T-helper 1 cell treated with Interleukin-12 subunit alpha and Interleukin-12 subunit beta and Interleukin-4 antibody, amounts not matched to agents 30 μg/mL and 1 μg/mL, for 36 hours (primary cell): ENCODE results near the gene CCDC181.

Source experiments
- H3K27ac Mint-ChIP-seq: one replicate; pipeline ENCODE4 v1.8.0; 2021; ENCODE audit warnings: mild to moderate bottlenecking, mixed read lengths
- H3K27me3 Mint-ChIP-seq: one replicate; pipeline ENCODE4 v1.8.0; 2021; ENCODE audit warnings: low read depth, mixed read lengths
- H3K36me3 Mint-ChIP-seq: one replicate; pipeline ENCODE4 v1.8.0; 2021; ENCODE audit warnings: low read depth, mixed read lengths
- H3K4me1 Mint-ChIP-seq: one replicate; pipeline ENCODE4 v1.8.0; 2021; ENCODE audit warnings: low read depth, mixed read lengths
- H3K4me3 Mint-ChIP-seq: one replicate; pipeline ENCODE4 v1.8.0; 2021; ENCODE audit warnings: mild to moderate bottlenecking, moderate library complexity, mixed read lengths
- H3K9me3 Mint-ChIP-seq: one replicate; pipeline ENCODE4 v1.8.0; 2021; ENCODE audit warnings: mixed read lengths

CCDC181 gene

GRCh38 chr1:169427081-169427641, at the start of gene CCDC181:
Gene CCDC181 (minus strand): TSS chr1:169427474. CDS start chr1:169424927, 2,547 bp downstream.
- H3K9me3 Mint-ChIP-seq: peaks cover 5% of the 10 kb centered on the region
- H3K27me3 Mint-ChIP-seq: peaks cover 81% of the 10 kb centered on the region
- peaks cover 10% of the 10 kb centered on the region for H3K4me1 Mint-ChIP-seq
- peak within 1 kb of the TSS; percentile 51 for H3K27ac Mint-ChIP-seq
- H3K4me3 Mint-ChIP-seq: peak within 1 kb of the TSS; percentile 91
- peaks cover 4% of the 10 kb centered on the region for H3K36me3 Mint-ChIP-seq

GRCh38 chr1:169475806-169476387, 48.6 kb upstream of the CCDC181 start:
- no peak overlapping the region for H3K4me3 Mint-ChIP-seq
- peaks cover 5% of the 10 kb centered on the region for H3K4me1 Mint-ChIP-seq
- H3K36me3 Mint-ChIP-seq: peaks cover 11% of the 10 kb centered on the region
- no peaks in the 10 kb centered on the region for H3K9me3 Mint-ChIP-seq
- no peak overlapping the region for H3K27ac Mint-ChIP-seq
- H3K27me3 Mint-ChIP-seq: no peaks in the 10 kb centered on the region

- Mint-ChIP-seq H3K9me3 (no peaks in the 10 kb centered on the region), H3K4me3 (no peak overlapping the region), H3K36me3 (peaks cover 14% of the 10 kb centered on the region), H3K4me1 (peaks cover 2% of the 10 kb centered on the region), H3K27ac (no peak overlapping the region), H3K27me3 (no peaks in the 10 kb centered on the region)
Measured at GRCh38 chr1:169474302-169474995, 47.2 kb upstream of the CCDC181 start.

DNA sequence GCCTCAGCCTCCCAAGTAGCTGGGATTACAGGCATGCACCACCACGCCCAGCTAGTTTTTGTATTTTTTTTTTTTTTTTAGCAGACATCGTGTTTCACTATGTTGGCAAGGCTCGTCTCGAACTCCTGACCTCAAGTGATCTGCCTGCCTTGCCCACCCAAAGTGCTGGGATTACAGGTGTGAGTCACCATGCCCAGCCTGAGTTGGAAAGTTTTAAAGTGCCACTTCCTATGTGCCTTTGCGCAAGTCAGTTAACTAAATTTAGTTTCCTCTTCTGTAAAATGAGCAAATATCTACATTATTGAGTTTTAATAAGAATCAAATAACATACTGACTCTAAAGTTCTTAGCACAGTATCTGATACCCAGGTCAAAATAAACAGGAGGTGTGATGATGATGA, 46.1 kb upstream of the CCDC181 start:
- H3K4me1 Mint-ChIP-seq: peaks cover 2% of the 10 kb centered on the region
- peaks cover 15% of the 10 kb centered on the region for H3K36me3 Mint-ChIP-seq
- H3K4me3 Mint-ChIP-seq: no peak overlapping the region
- H3K27me3 Mint-ChIP-seq: no peaks in the 10 kb centered on the region
- no peaks in the 10 kb centered on the region for H3K9me3 Mint-ChIP-seq
- no peak overlapping the region for H3K27ac Mint-ChIP-seq

DNA sequence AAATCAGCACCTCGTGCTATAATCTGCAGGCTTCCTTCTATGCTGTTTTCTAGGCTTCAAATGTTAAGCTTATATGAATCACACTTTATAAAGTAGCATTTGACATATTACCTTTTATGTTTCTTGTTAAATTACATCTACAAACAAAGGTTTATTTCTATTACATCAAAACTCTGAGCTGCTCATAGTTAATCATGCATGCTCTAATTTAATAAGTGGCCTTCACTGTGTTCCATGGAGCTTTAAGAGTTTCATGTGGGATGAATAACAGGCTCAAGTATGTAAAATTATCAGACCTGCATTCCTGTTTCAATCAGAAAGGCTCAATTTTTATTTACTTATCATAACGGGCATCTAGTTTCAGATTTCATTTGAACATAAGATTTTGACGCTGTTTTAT, 45.5 kb upstream of the CCDC181 start:
- no peaks in the 10 kb centered on the region for H3K27me3 Mint-ChIP-seq

GRCh38 chr1:169468982-169469381, 41.7 kb upstream of the CCDC181 start:
- no peak overlapping the region for H3K27ac Mint-ChIP-seq
- peaks cover 2% of the 10 kb centered on the region for H3K4me1 Mint-ChIP-seq
- no peaks in the 10 kb centered on the region for H3K27me3 Mint-ChIP-seq

More for the DNA sequence above, 45.5 kb upstream of the CCDC181 start:
- H3K36me3 Mint-ChIP-seq: peaks cover 15% of the 10 kb centered on the region
- H3K27ac Mint-ChIP-seq: no peak overlapping the region
- H3K9me3 Mint-ChIP-seq: no peaks in the 10 kb centered on the region
- H3K4me1 Mint-ChIP-seq: peaks cover 2% of the 10 kb centered on the region
- H3K4me3 Mint-ChIP-seq: no peak overlapping the region

DNA sequence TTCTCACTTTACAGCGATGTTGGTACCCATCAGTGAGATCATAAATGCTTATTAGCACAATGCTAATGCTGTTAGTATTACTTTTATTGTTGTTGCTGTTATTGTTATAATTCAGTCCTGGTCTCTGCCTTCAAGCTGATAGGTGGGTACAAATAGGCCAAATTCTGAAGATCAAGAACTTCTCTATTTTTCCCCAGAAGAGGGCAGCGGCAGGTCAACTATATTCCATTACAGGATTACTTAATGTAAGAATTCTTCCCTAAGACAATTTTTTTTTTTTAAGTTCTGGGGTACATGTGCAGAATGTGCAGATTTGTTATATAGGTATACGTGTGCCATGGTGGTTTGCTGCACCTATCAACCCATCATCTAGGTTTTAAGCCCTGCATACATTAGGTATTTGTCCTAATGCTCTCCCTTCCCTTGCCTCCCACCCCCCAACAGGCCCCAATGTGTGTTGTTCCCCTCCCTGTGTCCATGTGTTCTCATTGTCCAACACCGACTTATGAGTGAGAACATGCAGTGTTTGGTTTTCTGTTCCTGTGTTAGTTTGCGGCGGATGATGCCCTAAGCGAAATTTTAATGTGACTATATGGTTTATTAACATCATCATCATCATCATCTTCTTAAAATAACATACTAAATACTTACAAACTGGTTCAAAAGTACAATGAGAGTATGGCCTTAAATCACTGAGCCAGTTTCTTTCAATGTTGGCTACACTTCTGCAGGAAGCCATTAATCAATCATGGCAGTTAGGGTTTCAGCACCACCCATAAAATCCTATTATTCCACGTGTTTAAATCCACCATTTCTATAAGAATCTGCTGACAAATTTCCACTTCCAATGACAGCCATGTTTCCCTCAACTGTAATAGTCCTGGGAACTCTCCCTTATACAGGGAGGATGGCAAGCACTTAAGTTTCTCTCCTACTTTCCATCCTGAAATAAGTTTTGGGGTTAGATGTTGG, 39.3 kb upstream of the CCDC181 start:
- no peak overlapping the region for H3K27ac Mint-ChIP-seq
- H3K4me1 Mint-ChIP-seq: peaks cover 2% of the 10 kb centered on the region
- H3K4me3 Mint-ChIP-seq: no peak overlapping the region
- no peaks in the 10 kb centered on the region for H3K9me3 Mint-ChIP-seq
- H3K27me3 Mint-ChIP-seq: no peaks in the 10 kb centered on the region
- peaks cover 13% of the 10 kb centered on the region for H3K36me3 Mint-ChIP-seq

More at GRCh38 chr1:169468982-169469381, 41.7 kb upstream of the CCDC181 start:
- Mint-ChIP-seq H3K36me3 (peaks cover 10% of the 10 kb centered on the region), H3K4me3 (no peak overlapping the region), H3K9me3 (no peaks in the 10 kb centered on the region)

DNA sequence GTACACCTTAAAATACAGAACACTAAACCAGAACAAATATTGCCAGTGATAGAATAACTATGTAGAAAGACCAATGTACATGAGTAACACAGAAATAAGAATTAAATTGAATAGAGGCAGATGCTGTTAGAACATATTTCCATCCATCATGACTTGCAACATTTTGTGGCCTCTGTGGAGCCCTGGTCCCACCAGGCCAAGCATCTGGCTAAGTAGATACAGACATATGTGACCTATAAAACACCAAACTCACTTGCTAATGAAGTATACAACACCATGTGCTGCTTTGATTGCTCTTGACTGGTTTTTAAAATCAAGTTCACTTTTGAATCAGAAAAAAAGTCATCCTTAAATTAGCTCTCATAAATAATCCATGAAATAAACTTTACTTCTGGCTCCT, 38.0 kb upstream of the CCDC181 start:
- H3K4me3 Mint-ChIP-seq: no peak overlapping the region
- peaks cover 8% of the 10 kb centered on the region for H3K4me1 Mint-ChIP-seq
- H3K27me3 Mint-ChIP-seq: no peaks in the 10 kb centered on the region
- no peak overlapping the region for H3K27ac Mint-ChIP-seq
- H3K9me3 Mint-ChIP-seq: no peaks in the 10 kb centered on the region
- H3K36me3 Mint-ChIP-seq: peaks cover 18% of the 10 kb centered on the region

DNA sequence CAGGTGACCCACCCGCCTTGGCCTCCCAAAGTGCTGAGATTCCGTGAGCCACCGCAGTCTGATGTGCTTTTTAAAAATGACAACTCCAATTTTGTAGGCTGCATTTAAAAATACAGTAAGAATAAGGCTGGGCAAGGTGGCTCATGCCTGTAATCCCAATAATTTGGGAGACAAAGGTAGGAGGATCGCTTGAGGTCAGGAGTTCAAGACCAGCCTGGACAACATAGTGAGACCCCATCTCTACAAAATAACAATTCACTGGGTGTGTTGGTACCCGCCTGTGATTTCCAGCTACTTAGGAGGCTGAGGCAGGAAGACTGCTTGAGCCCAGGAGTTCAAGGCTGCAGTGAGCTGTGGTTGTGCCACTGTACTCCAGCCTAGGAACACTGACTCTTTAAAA, 35.1 kb upstream of the CCDC181 start:
- Mint-ChIP-seq H3K27ac (no peak overlapping the region), H3K36me3 (peaks cover 12% of the 10 kb centered on the region), H3K4me3 (no peak overlapping the region), H3K9me3 (peaks cover under 1% of the 10 kb centered on the region), H3K4me1 (peaks cover 14% of the 10 kb centered on the region), H3K27me3 (no peaks in the 10 kb centered on the region)

- H3K27ac Mint-ChIP-seq: no peak overlapping the region
- H3K36me3 Mint-ChIP-seq: peaks cover 15% of the 10 kb centered on the region
- H3K4me3 Mint-ChIP-seq: peak overlapping the region; percentile 4
- H3K27me3 Mint-ChIP-seq: peaks cover 3% of the 10 kb centered on the region
- peaks cover 10% of the 10 kb centered on the region for H3K9me3 Mint-ChIP-seq
- peaks cover 14% of the 10 kb centered on the region for H3K4me1 Mint-ChIP-seq
Measured at GRCh38 chr1:169461390-169462000, 34.2 kb upstream of the CCDC181 start.

DNA sequence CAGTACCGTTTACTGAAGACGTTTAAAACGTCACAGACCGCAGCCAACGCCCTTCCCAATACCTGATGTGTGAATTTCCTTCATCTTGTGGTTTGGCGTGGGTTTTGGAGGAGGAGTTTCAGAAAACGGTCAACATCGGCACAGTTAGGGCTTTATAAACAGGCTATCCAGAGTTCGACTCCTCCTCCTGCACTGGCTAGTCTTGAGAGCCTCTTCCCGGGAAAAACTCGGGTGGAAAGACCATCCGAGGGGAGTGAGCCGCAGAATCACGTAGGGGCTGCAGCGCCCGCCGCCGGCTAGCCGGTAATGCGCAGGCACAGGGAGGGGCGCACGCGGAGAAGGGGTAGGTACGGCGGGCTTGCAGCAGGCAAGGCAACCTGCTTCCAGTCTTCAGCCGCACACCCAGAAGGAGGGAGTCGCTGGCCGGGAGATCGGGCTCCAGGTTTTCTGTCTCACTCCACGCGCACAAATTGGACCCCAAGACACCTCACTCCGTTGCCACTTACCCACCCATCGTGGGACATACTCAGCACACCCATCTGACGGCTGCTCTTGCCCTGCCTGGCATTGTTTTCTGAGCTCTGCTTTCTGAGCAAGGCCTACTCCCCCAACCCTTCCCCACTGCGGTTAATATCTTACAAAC, 33.0 kb upstream of the CCDC181 start:
- Mint-ChIP-seq H3K4me1 (peaks cover 16% of the 10 kb centered on the region), H3K9me3 (peaks cover 11% of the 10 kb centered on the region), H3K27me3 (peaks cover 7% of the 10 kb centered on the region), H3K27ac (peak overlapping the region; percentile 55), H3K36me3 (peaks cover 12% of the 10 kb centered on the region), H3K4me3 (peak overlapping the region; percentile 20)

DNA sequence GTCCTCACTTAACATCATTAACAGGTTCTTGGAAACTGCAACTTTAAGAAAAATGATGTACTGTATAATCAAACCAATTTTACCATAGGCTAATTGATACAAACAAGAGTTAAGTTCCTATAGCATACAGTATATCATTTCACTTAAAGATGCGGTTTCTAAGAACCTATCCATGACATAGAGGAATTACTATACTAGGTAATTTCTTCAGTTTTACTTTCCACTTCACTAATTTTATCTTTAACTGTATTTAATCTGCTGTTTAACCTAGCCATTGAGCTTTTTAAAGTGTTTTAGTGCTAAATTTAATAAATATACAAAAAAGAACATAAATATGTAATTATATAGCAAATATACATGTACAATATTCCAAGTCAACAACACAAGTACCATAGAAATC, 30.2 kb upstream of the CCDC181 start:
- Mint-ChIP-seq H3K27ac (no peak overlapping the region), H3K9me3 (peaks cover 11% of the 10 kb centered on the region), H3K36me3 (peaks cover 9% of the 10 kb centered on the region), H3K4me3 (no peak overlapping the region), H3K27me3 (peaks cover 20% of the 10 kb centered on the region), H3K4me1 (peaks cover 16% of the 10 kb centered on the region)

DNA sequence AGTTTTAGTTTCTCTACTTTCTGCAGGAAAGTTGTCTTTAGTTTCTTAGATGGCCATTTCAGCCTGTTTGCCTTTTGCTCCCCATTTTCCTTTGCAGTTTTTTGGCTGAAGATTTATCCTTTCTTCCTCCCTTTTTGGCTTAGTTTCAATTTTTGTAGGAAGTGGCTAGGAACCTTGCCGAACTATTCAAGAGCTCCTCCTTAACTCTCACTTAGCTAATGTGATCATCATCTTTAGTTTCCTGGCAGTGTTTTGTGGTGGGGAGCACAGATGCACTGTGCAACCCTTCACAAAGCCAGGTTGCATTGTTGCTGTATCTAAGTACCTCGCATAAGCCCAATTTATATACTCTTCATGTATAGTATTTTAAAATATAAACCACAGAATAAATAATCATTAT, 28.8 kb upstream of the CCDC181 start:
- no peak overlapping the region for H3K4me3 Mint-ChIP-seq
- peaks cover 11% of the 10 kb centered on the region for H3K4me1 Mint-ChIP-seq
- H3K9me3 Mint-ChIP-seq: peaks cover 11% of the 10 kb centered on the region
- no peak overlapping the region for H3K27ac Mint-ChIP-seq
- H3K36me3 Mint-ChIP-seq: peaks cover 5% of the 10 kb centered on the region
- H3K27me3 Mint-ChIP-seq: peaks cover 29% of the 10 kb centered on the region
